Suprapubic skin (tissue), 4 donors: ENCODE measurements around the gene ARMC2. TPM values are rescaled to one million over a fixed set of nuclear protein-coding genes. Genes with fewer than 3 reads are reported as not detected.

Experiments
- DNase-seq, 2 donors: peaks; one replicate each; pipeline ENCODE4 v3.0.0-alpha.2; 2019; ENCODE audit warnings: low spot score in 2 of 2
- H3K27ac ChIP-seq: fragments of 200-600 bp; sonication (generic); one replicate; pipeline ENCODE4 v1.5.1; 2019
- H3K27me3 ChIP-seq: fragments of 200-600 bp; sonication (generic); one replicate; pipeline ENCODE4 v1.5.1; 2019
- H3K36me3 ChIP-seq: fragments of 200-600 bp; sonication (generic); one replicate; pipeline ENCODE4 v1.5.1; 2019
- H3K4me1 ChIP-seq: fragments of 200-600 bp; sonication (generic); one replicate; pipeline ENCODE4 v1.5.1; 2019
- H3K4me3 ChIP-seq: fragments of 200-600 bp; sonication (generic); one replicate; pipeline ENCODE4 v1.5.1; 2019; ENCODE audit warnings: mild to moderate bottlenecking
- H3K9me3 ChIP-seq: fragments of 200-600 bp; sonication (generic); one replicate; pipeline ENCODE4 v1.5.1; 2019
- CTCF ChIP-seq, 2 donors: fragments of 200-600 bp in 1 of 2; fragments of 450-650 bp in 1 of 2; sonication (generic) in 1 of 2; IDR thresholded peaks; one replicate each; pipeline ENCODE4 v1.5.1; 2016 to 2019; ENCODE audit warnings: antibody characterized with exemption in 2 of 2, mild to moderate bottlenecking in 1 of 2, moderate library complexity in 1 of 2
- EP300 ChIP-seq: sonication (generic); formaldehyde crosslinking; IDR thresholded peaks from one replicate; pipeline ENCODE4 v1.6.1; 2017; ENCODE audit warnings: antibody characterized with exemption
- POLR2A ChIP-seq, 2 donors: fragments of 450-650 bp; IDR thresholded peaks; one replicate each; pipeline ENCODE4 v1.6.1; 2017; ENCODE audit warnings: antibody characterized with exemption in 2 of 2, mild to moderate bottlenecking in 2 of 2, moderate library complexity in 2 of 2
- POLR2AphosphoS5 ChIP-seq, 3 donors: sonication (generic); formaldehyde crosslinking; IDR thresholded peaks; one replicate each; pipeline ENCODE4 v1.6.1; 2017; ENCODE audit warnings: antibody characterized with exemption in 3 of 3
- WGBS: methylation state at CpG from one replicate; pipeline ENCODE4 v1.1.5; 2018; 5-methylcytosine and 5-hydroxymethylcytosine counted together
- total RNA-seq, 4 donors: library from RNA; depleted of rRNA; stranded (reverse); fragments of >200 nt; gene quantifications; one replicate each; pipeline ENCODE4 v1.1.0, GENCODE V29; 2016

The ARMC2 gene
- total RNA-seq, 4 donors from 2014 or later: 1.9 to 9.5 (median 3.6) TPM

- Histone ChIP-seq H3K27me3 (no peaks in the 10 kb centered on the region), H3K27ac (no peak overlapping the region), H3K9me3 (no peaks in the 10 kb centered on the region), H3K4me1 (no peaks in the 10 kb centered on the region), H3K36me3 (no peaks in the 10 kb centered on the region), H3K4me3 (no peak overlapping the region)
- DNase-seq: no peak
- TF ChIP-seq CTCF (IDR thresholded peaks at IDR 0.05) (no peak), EP300 (no peak), POLR2A (IDR thresholded peaks at IDR 0.05) (no peak), POLR2AphosphoS5 (IDR thresholded peaks at IDR 0.05) (no peak)
- WGBS: 78% methylated on average over 3 of the region's 3 CpGs
Observed at GRCh38 chr6:108904741-108905140, 56.5 kb downstream of the ARMC2 start.

- WGBS: 64% methylated on average over 4 of the region's 4 CpGs
- H3K9me3 ChIP-seq: no peaks in the 10 kb centered on the region
- no peak overlapping the region for H3K27ac ChIP-seq
- H3K4me3 ChIP-seq: no peak overlapping the region
- H3K27me3 ChIP-seq: no peaks in the 10 kb centered on the region
- DNase-seq: no peak
- no peaks in the 10 kb centered on the region for H3K36me3 ChIP-seq
- H3K4me1 ChIP-seq: no peaks in the 10 kb centered on the region
- TF ChIP-seq EP300 (no peak), POLR2A (IDR thresholded peaks at IDR 0.05) (no peak), POLR2AphosphoS5 (IDR thresholded peaks at IDR 0.05) (no peak), CTCF (IDR thresholded peaks at IDR 0.05) (no peak)
Observed at GRCh38 chr6:108914235-108915022, 66.2 kb downstream of the ARMC2 start.

- whole genome bisulfite sequencing: 91% methylated on average over 5 of the region's 5 CpGs
- H3K9me3 ChIP-seq: no peaks in the 10 kb centered on the region
- H3K4me3 ChIP-seq: no peak overlapping the region
- no peak for DNase-seq
- no peak overlapping the region for H3K27ac ChIP-seq
- H3K36me3 ChIP-seq: no peaks in the 10 kb centered on the region
- TF ChIP-seq CTCF (IDR thresholded peaks at IDR 0.05) (no peak), EP300 (no peak), POLR2A (IDR thresholded peaks at IDR 0.05) (no peak), POLR2AphosphoS5 (IDR thresholded peaks at IDR 0.05) (no peak)
- H3K27me3 ChIP-seq: no peaks in the 10 kb centered on the region
- no peaks in the 10 kb centered on the region for H3K4me1 ChIP-seq
Observed at GRCh38 chr6:108915258-108915657, 67.0 kb downstream of the ARMC2 start.

- Histone ChIP-seq H3K36me3 (no peaks in the 10 kb centered on the region), H3K9me3 (no peaks in the 10 kb centered on the region), H3K27ac (peak overlapping the region; percentile 29), H3K27me3 (no peaks in the 10 kb centered on the region), H3K4me1 (peaks cover 7% of the 10 kb centered on the region), H3K4me3 (no peak overlapping the region)
- 49% methylated on average over 6 of the region's 6 CpGs for WGBS
- no peak for DNase-seq
- TF ChIP-seq EP300 (no peak), POLR2A (IDR thresholded peaks at IDR 0.05) (no peak), POLR2AphosphoS5 (IDR thresholded peaks at IDR 0.05) (no peak), CTCF (IDR thresholded peaks at IDR 0.05) (no peak)
Observed at GRCh38 chr6:108916026-108916686, 67.9 kb downstream of the ARMC2 start.

- no peaks in the 10 kb centered on the region for H3K36me3 ChIP-seq
- no peak for DNase-seq
- peaks cover 17% of the 10 kb centered on the region for H3K4me1 ChIP-seq
- H3K4me3 ChIP-seq: no peak overlapping the region
- no peak for TF ChIP-seq CTCF (IDR thresholded peaks at IDR 0.05)
- no peak overlapping the region for H3K27ac ChIP-seq
- no peaks in the 10 kb centered on the region for H3K27me3 ChIP-seq
- no peaks in the 10 kb centered on the region for H3K9me3 ChIP-seq
- WGBS: 95% methylated on average over 1 of the region's 1 CpG
Observed at GRCh38 chr6:108920751-108921150, 72.5 kb downstream of the ARMC2 start.
